Measurements from ENCODE around the gene PLCXD1.

DNA sequence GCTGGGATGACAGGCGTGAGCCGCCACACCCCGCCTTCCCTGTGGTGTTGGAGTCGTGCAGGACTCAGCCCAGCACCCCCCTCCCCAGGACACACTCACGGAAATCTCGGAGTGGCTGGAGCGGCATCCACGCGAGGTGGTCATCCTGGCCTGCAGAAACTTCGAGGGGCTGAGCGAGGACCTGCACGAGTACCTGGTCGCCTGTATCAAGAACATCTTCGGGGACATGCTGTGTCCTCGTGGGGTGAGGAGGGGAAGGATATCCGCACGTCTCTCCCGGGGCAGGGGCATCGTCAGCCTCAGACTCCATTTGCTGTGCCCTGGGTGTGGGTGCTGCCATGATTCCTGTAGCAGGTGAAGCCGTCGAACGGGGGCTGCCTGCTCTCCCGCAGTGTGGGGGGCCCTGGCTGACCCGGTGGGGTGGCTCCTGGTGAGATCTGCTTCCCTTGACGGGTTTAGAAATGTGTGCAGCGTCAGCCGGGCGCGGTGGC is 10.3 kb downstream of the PLCXD1 start:
- TF ChIP-seq, protein P1, sequence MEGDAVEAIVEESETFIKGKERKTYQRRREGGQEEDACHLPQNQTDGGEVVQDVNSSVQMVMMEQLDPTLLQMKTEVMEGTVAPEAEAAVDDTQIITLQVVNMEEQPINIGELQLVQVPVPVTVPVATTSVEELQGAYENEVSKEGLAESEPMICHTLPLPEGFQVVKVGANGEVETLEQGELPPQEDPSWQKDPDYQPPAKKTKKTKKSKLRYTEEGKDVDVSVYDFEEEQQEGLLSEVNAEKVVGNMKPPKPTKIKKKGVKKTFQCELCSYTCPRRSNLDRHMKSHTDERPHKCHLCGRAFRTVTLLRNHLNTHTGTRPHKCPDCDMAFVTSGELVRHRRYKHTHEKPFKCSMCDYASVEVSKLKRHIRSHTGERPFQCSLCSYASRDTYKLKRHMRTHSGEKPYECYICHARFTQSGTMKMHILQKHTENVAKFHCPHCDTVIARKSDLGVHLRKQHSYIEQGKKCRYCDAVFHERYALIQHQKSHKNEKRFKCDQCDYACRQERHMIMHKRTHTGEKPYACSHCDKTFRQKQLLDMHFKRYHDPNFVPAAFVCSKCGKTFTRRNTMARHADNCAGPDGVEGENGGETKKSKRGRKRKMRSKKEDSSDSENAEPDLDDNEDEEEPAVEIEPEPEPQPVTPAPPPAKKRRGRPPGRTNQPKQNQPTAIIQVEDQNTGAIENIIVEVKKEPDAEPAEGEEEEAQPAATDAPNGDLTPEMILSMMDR (IDR thresholded peaks at IDR 0.05), result no peak
- TF ChIP-seq POLR2A (IDR thresholded peaks at IDR 0.05) (no peak), EP300 (IDR thresholded peaks at IDR 0.05) (no peak)
